Astrocyte (in vitro differentiated cells and primary cell): ENCODE results near the gene USP47. TPM values are rescaled to one million over a fixed set of nuclear protein-coding genes. Genes with fewer than 3 reads are reported as not detected.

Source experiments
- DNase-seq: peaks from one replicate; pipeline ENCODE4 v3.0.0-alpha.2; 2010; ENCODE audit warnings: low read depth
- FAIRE-seq: peaks from 2 replicates; lab custom pipeline; 2011; peaks lifted over from hg19 to GRCh38; lab: Jason Lieb, UNC
- H2AFZ ChIP-seq: 2 replicates; pipeline ENCODE4 v1.6.0; 2012; ENCODE audit warnings: low read depth, low read length, inconsistent platforms
- H3K27ac ChIP-seq: 2 replicates; pipeline ENCODE4 v1.5.1; 2011; ENCODE audit warnings: low read depth, low read length, inconsistent platforms
- H3K27me3 ChIP-seq: 2 replicates; pipeline ENCODE4 v1.6.0; 2011; ENCODE audit warnings: low read length, inconsistent platforms; ENCODE audit not compliant: insufficient read depth
- H3K36me3 ChIP-seq: 2 replicates; pipeline ENCODE4 v1.5.1; 2011; ENCODE audit warnings: low read length, inconsistent platforms; ENCODE audit not compliant: insufficient read depth
- H3K4me1 ChIP-seq: 2 replicates; pipeline ENCODE4 v1.5.1; 2011; ENCODE audit warnings: low read length, inconsistent platforms; ENCODE audit not compliant: insufficient read depth
- H3K4me2 ChIP-seq: 2 replicates; pipeline ENCODE4 v1.6.0; 2012; ENCODE audit warnings: low read length, inconsistent platforms
- H3K4me3 ChIP-seq: 2 replicates; pipeline ENCODE4 v1.5.1; 2011; ENCODE audit warnings: low read depth, mild to moderate bottlenecking, low read length, inconsistent platforms; ENCODE audit not compliant: insufficient read depth
- H3K79me2 ChIP-seq: 2 replicates; pipeline ENCODE4 v1.6.0; 2012; ENCODE audit warnings: mild to moderate bottlenecking, low read length, inconsistent platforms; ENCODE audit not compliant: insufficient read depth
- H3K9ac ChIP-seq: 2 replicates; pipeline ENCODE4 v1.6.0; 2012; ENCODE audit warnings: mild to moderate bottlenecking, low read length, inconsistent platforms
- H3K9me3 ChIP-seq: 2 replicates; pipeline ENCODE4 v1.5.1; 2012; ENCODE audit warnings: low read depth, mild to moderate bottlenecking, low read length, inconsistent platforms; ENCODE audit not compliant: insufficient read depth
- H4K20me1 ChIP-seq: 2 replicates; pipeline ENCODE4 v1.6.0; 2012; ENCODE audit warnings: low read length, inconsistent platforms; ENCODE audit not compliant: insufficient read depth
- H3K27ac Mint-ChIP-seq: one replicate; pipeline ENCODE4 v1.8.0; 2021; ENCODE audit warnings: mild to moderate bottlenecking, mixed read lengths; ENCODE audit not compliant: unreplicated experiment
- H3K27me3 Mint-ChIP-seq: one replicate; pipeline ENCODE4 v1.8.0; 2021; ENCODE audit warnings: low read depth, mixed read lengths; ENCODE audit not compliant: unreplicated experiment
- H3K36me3 Mint-ChIP-seq: one replicate; pipeline ENCODE4 v1.8.0; 2021; ENCODE audit warnings: low read depth, mixed read lengths; ENCODE audit not compliant: unreplicated experiment
- H3K4me1 Mint-ChIP-seq: one replicate; pipeline ENCODE4 v1.8.0; 2021; ENCODE audit warnings: low read depth, mixed read lengths; ENCODE audit not compliant: unreplicated experiment
- H3K4me3 Mint-ChIP-seq: one replicate; pipeline ENCODE4 v1.8.0; 2021; ENCODE audit warnings: mild to moderate bottlenecking, moderate library complexity, mixed read lengths; ENCODE audit not compliant: unreplicated experiment
- H3K9me3 Mint-ChIP-seq: one replicate; pipeline ENCODE4 v1.8.0; 2021; ENCODE audit warnings: mild to moderate bottlenecking, mixed read lengths; ENCODE audit not compliant: unreplicated experiment
- EZH2 ChIP-seq: IDR thresholded peaks from 2 replicates; pipeline ENCODE4 v1.6.1; 2012; ENCODE audit warnings: mild to moderate bottlenecking, low read length, inconsistent platforms; ENCODE audit not compliant: insufficient read depth
- total RNA-seq: library from RNA; stranded (reverse); gene quantifications from 2 replicates; pipeline ENCODE4 v1.2.1, GENCODE V29; 2021
- TF ChIP-seq, protein P1 (sequence below): IDR thresholded peaks from 2 replicates; pipeline ENCODE4 v1.5.1; 2011; ENCODE audit warnings: low read depth, mild to moderate bottlenecking, inconsistent platforms, low read length, moderate library complexity; ENCODE audit not compliant: insufficient read depth

Gene USP47
- total RNA-seq, 1 donor from 2014 or later = 49.5 TPM

DNA sequence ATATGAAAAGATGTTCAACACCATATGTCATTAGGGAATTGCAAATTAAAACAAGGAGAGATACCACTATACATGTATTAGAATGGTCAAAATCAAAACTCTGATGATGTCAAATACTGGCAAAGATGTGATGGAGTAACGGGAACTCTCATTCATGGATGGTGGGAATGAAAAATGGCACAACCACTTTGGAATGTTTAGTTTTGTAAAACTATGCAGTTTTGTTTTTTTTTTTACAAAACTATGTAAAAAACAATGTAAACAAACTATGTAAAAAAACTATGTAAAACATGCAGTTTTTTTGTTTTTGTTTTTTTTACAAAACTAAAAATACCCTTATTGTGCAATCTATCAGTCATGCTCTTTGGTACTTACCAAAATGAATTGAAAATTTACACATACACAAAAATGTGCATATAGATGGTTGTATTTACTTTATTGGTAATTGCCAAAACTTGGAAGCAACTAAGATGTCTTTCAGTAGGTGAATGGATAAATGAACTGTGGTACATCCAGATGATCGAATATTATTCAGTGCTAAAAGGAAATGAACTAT lies 5.0 kb upstream of the USP47 start:
- Mint-ChIP-seq H3K36me3 (no peaks in the 10 kb centered on the region), H3K4me3 (no peak overlapping the region), H3K27ac (no peak overlapping the region), H3K4me1 (no peaks in the 10 kb centered on the region), H3K9me3 (no peaks in the 10 kb centered on the region), H3K27me3 (no peaks in the 10 kb centered on the region)
- Histone ChIP-seq H3K4me2 (no peak overlapping the region), H3K9me3 (no peaks in the 10 kb centered on the region), H4K20me1 (no peaks in the 10 kb centered on the region), H3K27me3 (no peaks in the 10 kb centered on the region), H3K27ac (no peak overlapping the region), H3K4me3 (no peak overlapping the region), H3K36me3 (no peaks in the 10 kb centered on the region), H3K9ac (no peak overlapping the region), H2AFZ (no peak overlapping the region), H3K4me1 (no peaks in the 10 kb centered on the region), H3K79me2 (no peaks in the 10 kb centered on the region)
- FAIRE-seq (no peak), DNase-seq (no peak)
- TF ChIP-seq, protein P1, sequence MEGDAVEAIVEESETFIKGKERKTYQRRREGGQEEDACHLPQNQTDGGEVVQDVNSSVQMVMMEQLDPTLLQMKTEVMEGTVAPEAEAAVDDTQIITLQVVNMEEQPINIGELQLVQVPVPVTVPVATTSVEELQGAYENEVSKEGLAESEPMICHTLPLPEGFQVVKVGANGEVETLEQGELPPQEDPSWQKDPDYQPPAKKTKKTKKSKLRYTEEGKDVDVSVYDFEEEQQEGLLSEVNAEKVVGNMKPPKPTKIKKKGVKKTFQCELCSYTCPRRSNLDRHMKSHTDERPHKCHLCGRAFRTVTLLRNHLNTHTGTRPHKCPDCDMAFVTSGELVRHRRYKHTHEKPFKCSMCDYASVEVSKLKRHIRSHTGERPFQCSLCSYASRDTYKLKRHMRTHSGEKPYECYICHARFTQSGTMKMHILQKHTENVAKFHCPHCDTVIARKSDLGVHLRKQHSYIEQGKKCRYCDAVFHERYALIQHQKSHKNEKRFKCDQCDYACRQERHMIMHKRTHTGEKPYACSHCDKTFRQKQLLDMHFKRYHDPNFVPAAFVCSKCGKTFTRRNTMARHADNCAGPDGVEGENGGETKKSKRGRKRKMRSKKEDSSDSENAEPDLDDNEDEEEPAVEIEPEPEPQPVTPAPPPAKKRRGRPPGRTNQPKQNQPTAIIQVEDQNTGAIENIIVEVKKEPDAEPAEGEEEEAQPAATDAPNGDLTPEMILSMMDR = no peak
- TF ChIP-seq EZH2 = no peak

DNA sequence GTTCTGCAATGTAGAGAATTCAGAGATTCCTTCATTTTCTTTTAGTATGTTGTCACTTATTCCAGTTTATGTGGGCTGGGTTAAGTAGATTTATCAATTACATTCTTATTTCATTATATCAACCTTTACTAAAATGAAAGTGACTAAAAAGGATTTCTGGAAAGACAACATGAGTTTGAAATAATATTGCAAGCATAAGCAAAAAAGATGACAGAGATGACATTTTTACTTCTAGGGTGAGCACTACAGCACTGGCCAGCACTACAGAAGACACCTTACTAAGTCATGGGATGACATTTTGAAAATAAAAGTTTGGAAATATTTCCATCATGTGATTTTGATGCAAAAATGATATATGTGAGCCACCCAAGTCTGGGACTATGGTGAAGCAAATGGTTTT lies 2.1 kb upstream of the USP47 start:
- Histone ChIP-seq H3K36me3 (no peaks in the 10 kb centered on the region), H3K4me1 (peaks cover 12% of the 10 kb centered on the region), H3K27ac (no peak overlapping the region), H3K9ac (no peak overlapping the region), H4K20me1 (peaks cover 22% of the 10 kb centered on the region), H2AFZ (no peak overlapping the region), H3K79me2 (peaks cover 28% of the 10 kb centered on the region), H3K27me3 (no peaks in the 10 kb centered on the region), H3K9me3 (no peaks in the 10 kb centered on the region), H3K4me2 (no peak overlapping the region), H3K4me3 (no peak overlapping the region)
- H3K27me3 Mint-ChIP-seq = no peaks in the 10 kb centered on the region
- H3K4me1 Mint-ChIP-seq = peaks cover 2% of the 10 kb centered on the region
- H3K4me3 Mint-ChIP-seq = no peak overlapping the region
- no peaks in the 10 kb centered on the region for H3K36me3 Mint-ChIP-seq
- TF ChIP-seq EZH2 = no peak
- TF ChIP-seq, protein P1 = no peak
- no peaks in the 10 kb centered on the region for H3K9me3 Mint-ChIP-seq
- no peak overlapping the region for H3K27ac Mint-ChIP-seq
- FAIRE-seq (no peak), DNase-seq (no peak)

DNA sequence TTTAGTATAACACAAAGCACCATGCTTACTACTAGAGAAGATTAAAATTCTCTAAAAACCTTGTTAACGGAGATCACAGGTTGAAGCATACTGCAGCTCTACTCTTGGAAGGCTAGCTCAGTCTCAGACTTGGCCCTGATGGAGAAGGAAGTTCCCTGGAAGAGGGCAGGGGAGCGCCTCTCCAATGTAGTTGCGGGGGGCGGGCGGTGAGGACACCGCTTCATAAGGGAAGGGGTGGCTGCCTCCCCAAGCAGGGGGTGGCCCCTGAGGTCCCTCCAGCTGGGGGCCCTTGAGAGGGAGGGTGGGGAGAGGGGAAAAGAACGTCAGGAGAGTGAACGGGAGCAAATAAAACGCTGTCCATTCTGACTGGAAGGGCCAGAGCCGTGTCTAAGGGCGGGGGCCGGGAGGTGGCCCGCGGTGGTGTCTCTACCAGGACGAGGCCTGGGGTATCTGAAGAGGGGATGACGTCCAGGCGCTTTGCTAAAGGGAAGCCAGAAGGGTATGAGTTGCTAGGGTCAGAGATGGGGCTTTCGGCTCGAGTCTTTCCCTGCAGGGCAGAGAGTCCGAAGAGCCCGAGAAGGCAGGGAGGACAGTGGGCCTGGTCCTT lies 553 bp upstream of the USP47 start:
- H3K9me3 ChIP-seq = no peaks in the 10 kb centered on the region
- H3K9me3 Mint-ChIP-seq = no peaks in the 10 kb centered on the region
- no peaks in the 10 kb centered on the region for H3K27me3 ChIP-seq
- no peak overlapping the region for H3K27ac Mint-ChIP-seq
- H3K4me2 ChIP-seq = peak overlapping the region; percentile 87
- TF ChIP-seq EZH2 = no peak
- TF ChIP-seq, protein P1 = no peak
- FAIRE-seq (peak; percentile 63), DNase-seq (peak; percentile 20)
- peaks cover 13% of the 10 kb centered on the region for H3K4me1 ChIP-seq
- peak overlapping the region; percentile 88 for H3K4me3 ChIP-seq
- peaks cover 16% of the 10 kb centered on the region for H3K4me1 Mint-ChIP-seq
- H3K27me3 Mint-ChIP-seq = no peaks in the 10 kb centered on the region
- H3K4me3 Mint-ChIP-seq = no peak overlapping the region
- H3K36me3 Mint-ChIP-seq = no peaks in the 10 kb centered on the region
- peak overlapping the region; percentile 97 for H2AFZ ChIP-seq
- peak overlapping the region; percentile 99 for H3K9ac ChIP-seq
- peaks cover 37% of the 10 kb centered on the region for H4K20me1 ChIP-seq
- no peaks in the 10 kb centered on the region for H3K36me3 ChIP-seq
- peaks cover 43% of the 10 kb centered on the region for H3K79me2 ChIP-seq
- H3K27ac ChIP-seq = peak overlapping the region; percentile 98
